B cell (primary cell): ENCODE measurements around the gene DNAJB9. TPM values are rescaled to one million over a fixed set of nuclear protein-coding genes. Genes with fewer than 3 reads are reported as not detected.

ENCODE experiments used
- ATAC-seq: fragments of 200-7000 bp; cut with Tn5 transposase; one replicate; pipeline ENCODE4 v1.10.0; 2021; ENCODE audit warnings: low read depth, mild to moderate bottlenecking, moderate number of reproducible peaks, moderate library complexity
- CTCF ChIA-PET: fragments of 350-600 bp; sonication (Branson Sonifier 250); formaldehyde crosslinking; loops from one replicate; lab custom pipeline; 2021; ENCODE audit warnings: antibody characterized with exemption, inconsistent platforms; lab: Charles Lee
- POLR2A ChIA-PET: fragments of 350-600 bp; sonication (Branson Sonifier 250); formaldehyde crosslinking; loops from one replicate; lab custom pipeline; 2021; ENCODE audit warnings: antibody characterized with exemption; lab: Charles Lee
- DNase-seq: peaks from one replicate; pipeline ENCODE4 v3.0.0; 2013
- H2AFZ ChIP-seq: 2 replicates; pipeline ENCODE4 v1.6.1; 2012; ENCODE audit warnings: mild to moderate bottlenecking, low read depth, low read length; ENCODE audit not compliant: insufficient read depth, poor library complexity, severe bottlenecking
- H3K27ac ChIP-seq, 2 donors: 1 replicate in 1 of 2; 2 replicates in 1 of 2; pipeline ENCODE4 v1.5.1; 2012 to 2013; ENCODE audit warnings: low read length in 2 of 2, mild to moderate bottlenecking in 2 of 2, moderate library complexity in 1 of 2
- H3K27me3 ChIP-seq, 4 experiments: fragments of 200-600 bp in 1 of 4; sonication (generic) in 1 of 4; replicated peaks in 1 of 4; 1 replicate in 2 of 4; 2 replicates in 2 of 4; pipeline versions ENCODE4 v1.6.1 to v1.7.0; 2013 to 2016; ENCODE audit warnings: low read length in 3 of 4, mild to moderate bottlenecking in 2 of 4, mixed read lengths in 1 of 4, moderate library complexity in 1 of 4; ENCODE audit not compliant: insufficient read depth in 4 of 4, control insufficient read depth in 3 of 4; ENCODE audit errors: control extremely low read depth in 1 of 4
- H3K36me3 ChIP-seq, 2 experiments: replicated peaks in 1 of 2; 1 replicate in 1 of 2; 2 replicates in 1 of 2; pipeline versions ENCODE4 v1.6.1 to v1.7.1; 2013; ENCODE audit warnings: low read length in 1 of 2; ENCODE audit not compliant: insufficient read depth in 2 of 2, control insufficient read depth in 1 of 2; ENCODE audit errors: control extremely low read depth in 1 of 2, extremely low read depth in 1 of 2
- H3K4me1 ChIP-seq, 2 donors: fragments of 200-600 bp in 1 of 2; sonication (generic) in 1 of 2; 1 replicate in 1 of 2; 2 replicates in 1 of 2; pipeline versions ENCODE4 v1.5.1 to v1.6.1; 2013 to 2017; ENCODE audit warnings: low read length in 2 of 2; ENCODE audit not compliant: control insufficient read depth in 2 of 2, insufficient read depth in 2 of 2
- H3K4me2 ChIP-seq: replicated peaks from 2 replicates; pipeline ENCODE3; 2012; ENCODE audit warnings: mild to moderate bottlenecking, low read depth, low read length; ENCODE audit not compliant: poor library complexity, severe bottlenecking
- H3K4me3 ChIP-seq, 5 experiments: fragments of 200-600 bp in 1 of 5; sonication (generic) in 1 of 5; 1 replicate in 3 of 5; 2 replicates in 2 of 5; pipeline versions ENCODE4 v1.5.1 to v1.7.0; 2011 to 2016; ENCODE audit warnings: low read length in 4 of 5, mild to moderate bottlenecking in 4 of 5, low read depth in 2 of 5, control low read depth in 1 of 5, moderate library complexity in 1 of 5; ENCODE audit not compliant: insufficient read depth in 1 of 5; ENCODE audit errors: control extremely low read depth in 1 of 5, extremely low read depth in 1 of 5
- H3K79me2 ChIP-seq: fragments of 200-600 bp; sonication (generic); one replicate; pipeline ENCODE4 v1.6.0; 2016; ENCODE audit warnings: low read length; ENCODE audit not compliant: control insufficient read depth, insufficient read depth
- H3K9ac ChIP-seq: fragments of 200-600 bp; sonication (generic); 2 replicates; pipeline ENCODE4 v1.6.1; 2017; ENCODE audit warnings: mild to moderate bottlenecking, low read length, moderate library complexity
- H3K9me3 ChIP-seq, 3 donors: one replicate each; pipeline versions ENCODE4 v1.6.1 to v1.7.1; 2013; ENCODE audit warnings: low read length in 2 of 3; ENCODE audit not compliant: control insufficient read depth in 2 of 3, insufficient read depth in 1 of 3; ENCODE audit errors: control extremely low read depth in 1 of 3
- H4K20me1 ChIP-seq: 2 replicates; pipeline ENCODE4 v1.6.0; 2012; ENCODE audit warnings: mild to moderate bottlenecking, low read length; ENCODE audit not compliant: insufficient read depth, control insufficient read depth, poor library complexity, severe bottlenecking
- H3K27ac Mint-ChIP-seq: one replicate; pipeline ENCODE4 v1.8.0; 2021; ENCODE audit warnings: mixed read lengths
- H3K27me3 Mint-ChIP-seq: one replicate; pipeline ENCODE4 v1.8.0; 2021; ENCODE audit warnings: mixed read lengths
- H3K4me1 Mint-ChIP-seq: one replicate; pipeline ENCODE4 v1.8.0; 2021; ENCODE audit warnings: mixed read lengths
- H3K4me3 Mint-ChIP-seq: one replicate; pipeline ENCODE4 v1.8.0; 2021; ENCODE audit warnings: mixed read lengths
- H3K9me3 Mint-ChIP-seq: one replicate; pipeline ENCODE4 v1.8.0; 2022; ENCODE audit warnings: mixed read lengths; ENCODE audit not compliant: insufficient read depth
- CTCF ChIP-seq: fragments of 200-600 bp; IDR thresholded peaks from one replicate; pipeline ENCODE4 v1.8.0; 2022; ENCODE audit warnings: antibody characterized with exemption, mild to moderate bottlenecking
- EZH2 ChIP-seq: IDR thresholded peaks from 2 replicates; pipeline ENCODE4 v1.6.1; 2012; ENCODE audit warnings: borderline replicate concordance, low read depth, mild to moderate bottlenecking, moderate library complexity, low read length; ENCODE audit not compliant: insufficient read depth, poor library complexity, severe bottlenecking
- WGBS: methylation state at CpG from one replicate; pipeline ENCODE4 v1.1.5; 2013; ENCODE audit warnings: missing lambda C conversion rate; ENCODE audit not compliant: insufficient coverage; 5-methylcytosine and 5-hydroxymethylcytosine counted together
- intact Hi-C: fragments of 100-400 bp; cut with micrococcal nuclease; formaldehyde crosslinking; loops from one replicate; pipeline ENCODE4 v1.10.0; 2022
- polyA plus RNA-seq: library from polyadenylated mRNA; depleted of rRNA; stranded (reverse); fragments of >200 nt; gene quantifications from 2 replicates; pipeline ENCODE4 v1.2.3, GENCODE V29; 2012
- total RNA-seq, 2 donors: library from RNA; stranded (reverse); fragments of 120-200 nt in 1 of 2; gene quantifications; 1 replicate in 1 of 2; 2 replicates in 1 of 2; pipeline versions ENCODE4 v1.2.3 to v1.2.4, GENCODE V29; 2013 to 2022

DNAJB9 gene
- total and polyA plus RNA-seq, 2 donors (not counting 1 experiment from before 2014, with no cell fraction given): 19.5 to 23.1 TPM

GRCh38 chr7:108611268-108611667 lies 41.6 kb downstream of the DNAJB9 start:
- H3K4me2 ChIP-seq: no peak overlapping the region
- H3K27ac ChIP-seq: no peak overlapping the region
- no peaks in the 10 kb centered on the region for H3K79me2 ChIP-seq
- no peaks in the 10 kb centered on the region for H3K9me3 Mint-ChIP-seq
- intact Hi-C loops: no loop called here
- no peak overlapping the region for H2AFZ ChIP-seq
- H3K9me3 ChIP-seq: no peaks in the 10 kb centered on the region
- no peak overlapping the region for H3K4me3 Mint-ChIP-seq
- no peaks in the 10 kb centered on the region for H3K4me1 Mint-ChIP-seq
- no peak overlapping the region for H3K27ac Mint-ChIP-seq
- H3K4me3 ChIP-seq: no peak overlapping the region
- ATAC-seq: no peak
- H3K36me3 ChIP-seq: no peaks in the 10 kb centered on the region
- 60% methylated on average over 1 of the region's 4 CpGs for WGBS
- H3K4me1 ChIP-seq: no peaks in the 10 kb centered on the region
- no peak overlapping the region for H3K9ac ChIP-seq
- H3K27me3 ChIP-seq: no peaks in the 10 kb centered on the region
- H3K27me3 Mint-ChIP-seq: peaks cover 12% of the 10 kb centered on the region
- ChIA-PET CTCF (interaction anchor here (0.6 to 1.6 kb wide), 4 partner anchors 8 to 118 kb away, joined by 3 to 4 read pairs (median 3); no protein-coding TSS in a partner anchor), POLR2A (no interaction called here)
- H4K20me1 ChIP-seq: no peaks in the 10 kb centered on the region
- TF ChIP-seq EZH2: no peak
- no peak for TF ChIP-seq CTCF
- no peak for DNase-seq

GRCh38 chr7:108613147-108613948 lies 43.7 kb downstream of the DNAJB9 start:
- H3K79me2 ChIP-seq: no peaks in the 10 kb centered on the region
- no peaks in the 10 kb centered on the region for H3K9me3 ChIP-seq
- ATAC-seq (peak; percentile 49), DNase-seq (peak; percentile 67)
- intact Hi-C loops: no loop called here
- no peaks in the 10 kb centered on the region for H3K4me1 ChIP-seq
- no peak overlapping the region for H3K9ac ChIP-seq
- H3K27me3 ChIP-seq: no peaks in the 10 kb centered on the region
- Mint-ChIP-seq H3K27ac (no peak overlapping the region), H3K27me3 (peaks cover 16% of the 10 kb centered on the region), H3K4me1 (no peaks in the 10 kb centered on the region), H3K4me3 (no peak overlapping the region), H3K9me3 (no peaks in the 10 kb centered on the region)
- H4K20me1 ChIP-seq: no peaks in the 10 kb centered on the region
- TF ChIP-seq CTCF (peak; percentile 93), EZH2 (no peak)
- no peak overlapping the region for H3K4me2 ChIP-seq
- CTCF ChIA-PET: interaction anchor here (1.4 to 2.0 kb wide), 2 partner anchors 8 to 116 kb away, joined by 5 to 8 read pairs; no protein-coding TSS in a partner anchor
- H3K27ac ChIP-seq: no peak overlapping the region
- no peak overlapping the region for H2AFZ ChIP-seq
- POLR2A ChIA-PET: no interaction called here
- no peak overlapping the region for H3K4me3 ChIP-seq
- WGBS: 70% methylated on average over 2 of the region's 5 CpGs
- H3K36me3 ChIP-seq: no peaks in the 10 kb centered on the region
